HepG2 (cell line): ENCODE measurements around the gene DSCAML1. TPM values are rescaled to one million over a fixed set of nuclear protein-coding genes. Genes with fewer than 3 reads are reported as not detected.
A peak's percentile ranks its signal among the peaks of the same experiment; 100 is the strongest.

Source experiments
- ATAC-seq: fragments of 200-7000 bp; cut with Tn5 transposase; 3 replicates; pipeline ENCODE4 v1.9.1; 2020; ENCODE audit warnings: mild to moderate bottlenecking, moderate library complexity
- BruUV-seq: library from RNA; stranded (reverse); fragments of 400-500 nt; replicated peaks from 2 replicates; lab custom pipeline; 2021; lab: Mats Ljungman, UMichigan
- CTCF ChIA-PET: fragments of 300-600 bp; formaldehyde crosslinking; extraction: SDS; loops from one replicate; lab custom pipeline; 2021; ENCODE audit warnings: low total read pairs, inconsistent platforms, low intra/inter-chr PET ratio; lab: Yijun Ruan, JAX
- POLR2A ChIA-PET: fragments of 350-600 bp; sonication (Branson Sonifier 250); formaldehyde crosslinking; loops from one replicate; lab custom pipeline; 2020; ENCODE audit warnings: antibody characterized with exemption, inconsistent platforms; lab: Yijun Ruan, JAX
- DNase-seq: peaks from one replicate; pipeline ENCODE4 v3.0.0-alpha.2; 2015; ENCODE audit warnings: low spot score
- FAIRE-seq: peaks from 3 replicates; lab custom pipeline; 2011; peaks lifted over from hg19 to GRCh38; lab: Jason Lieb, UNC
- H2AFZ ChIP-seq: one replicate; pipeline ENCODE4 v1.6.1; 2011; ENCODE audit warnings: low read length, inconsistent platforms
- H3K27ac ChIP-seq: fragments of 300-600 bp; 3 replicates; pipeline ENCODE4 v1.8.0; 2011; ENCODE audit warnings: mixed run types, mild to moderate bottlenecking, mixed read lengths, low read length, inconsistent platforms; ENCODE audit not compliant: insufficient read depth; ENCODE audit errors: extremely low read length
- H3K27me3 ChIP-seq, 2 experiments: fragments of 200-600 bp in 1 of 2; 2 replicates in 1 of 2; 3 replicates in 1 of 2; pipeline versions ENCODE4 v1.6.0 to v1.8.0; 2011; ENCODE audit warnings: low read length in 2 of 2, mild to moderate bottlenecking in 2 of 2, moderate library complexity in 2 of 2, inconsistent platforms in 1 of 2; ENCODE audit not compliant: insufficient read depth in 2 of 2, control insufficient read depth in 1 of 2
- H3K36me3 ChIP-seq, 2 experiments: fragments of 200-600 bp in 1 of 2; replicated peaks in 1 of 2; 2 replicates in 1 of 2; 3 replicates in 1 of 2; pipeline versions ENCODE4 v1.5.1 to v1.8.0; 2011; ENCODE audit warnings: low read length in 2 of 2, inconsistent platforms in 1 of 2; ENCODE audit not compliant: insufficient read depth in 2 of 2, control insufficient read depth in 1 of 2
- H3K4me1 ChIP-seq: 2 replicates; pipeline ENCODE4 v1.5.1; 2012; ENCODE audit warnings: low read length, inconsistent platforms; ENCODE audit not compliant: insufficient read depth
- H3K4me2 ChIP-seq: 2 replicates; pipeline ENCODE4 v1.6.0; 2011; ENCODE audit warnings: low read depth, low read length, inconsistent platforms
- H3K4me3 ChIP-seq, 3 experiments: fragments of 200-600 bp in 1 of 3; sonication (generic), shearing (Covaris generic) in 1 of 3; replicated peaks in 1 of 3; 2 replicates each; pipeline ENCODE4 v1.5.1; 2011 to 2016; ENCODE audit warnings: low read length in 3 of 3, inconsistent platforms in 2 of 3, low read depth in 2 of 3, mild to moderate bottlenecking in 2 of 3, control low read depth in 1 of 3, mixed read lengths in 1 of 3; ENCODE audit not compliant: insufficient read depth in 1 of 3
- H3K79me2 ChIP-seq: one replicate; pipeline ENCODE4 v1.6.1; 2011; ENCODE audit warnings: low read length, inconsistent platforms; ENCODE audit not compliant: insufficient read depth
- H3K9ac ChIP-seq: 2 replicates; pipeline ENCODE4 v1.6.0; 2011; ENCODE audit warnings: mild to moderate bottlenecking, low read depth, low read length, inconsistent platforms; ENCODE audit not compliant: insufficient read depth
- H3K9me3 ChIP-seq: 2 replicates; pipeline ENCODE4 v1.5.1; 2012; ENCODE audit warnings: mild to moderate bottlenecking, low read length
- H4K20me1 ChIP-seq: 2 replicates; pipeline ENCODE4 v1.6.0; 2011; ENCODE audit warnings: inconsistent platforms, mild to moderate bottlenecking, low read length, moderate library complexity; ENCODE audit not compliant: insufficient read depth
- BCLAF1 ChIP-seq: fragments of 450-650 bp; IDR thresholded peaks from 2 replicates; pipeline ENCODE4 v1.6.1; 2017; ENCODE audit warnings: mild to moderate bottlenecking
- EED ChIP-seq: sonication (generic); formaldehyde crosslinking; IDR thresholded peaks from 2 replicates; pipeline ENCODE4 v1.5.0; 2020; ENCODE audit warnings: mild to moderate bottlenecking, missing genetic modification reagents
- ETV5 ChIP-seq: IDR thresholded peaks from 2 replicates; pipeline ENCODE4 v1.6.1; 2018; ENCODE audit warnings: missing biosample characterization, missing genetic modification reagents, inconsistent platforms, borderline replicate concordance
- FOXK2 ChIP-seq: fragments of 450-650 bp; IDR thresholded peaks from 2 replicates; pipeline ENCODE4 v1.6.1; 2016
- GABPB1 ChIP-seq: IDR thresholded peaks from 2 replicates; pipeline ENCODE4 v1.6.1; 2016; ENCODE audit warnings: mild to moderate bottlenecking, missing genetic modification reagents, moderate library complexity, missing compliant biosample characterization
- NR2F6 ChIP-seq, 2 experiments: IDR thresholded peaks; 2 replicates each; pipeline ENCODE4 v1.6.1; 2016; ENCODE audit warnings: antibody characterized with exemption in 1 of 2, mild to moderate bottlenecking in 1 of 2
- PAXIP1 ChIP-seq: sonication (generic); formaldehyde crosslinking; conservative IDR thresholded peaks from 2 replicates; pipeline ENCODE4 v1.4.0; 2020; ENCODE audit warnings: mild to moderate bottlenecking, missing genetic modification reagents, moderate library complexity
- PHF21A ChIP-seq: sonication (generic); formaldehyde crosslinking; IDR thresholded peaks from 2 replicates; pipeline ENCODE4 v1.5.0; 2020; ENCODE audit warnings: mild to moderate bottlenecking, missing genetic modification reagents
- SALL1 ChIP-seq: sonication (generic); formaldehyde crosslinking; IDR thresholded peaks from 2 replicates; pipeline ENCODE4 v1.8.0; 2022; ENCODE audit warnings: mild to moderate bottlenecking, missing genetic modification reagents
- SPEN ChIP-seq: sonication (generic); formaldehyde crosslinking; IDR thresholded peaks from 2 replicates; pipeline ENCODE4 v1.5.1; 2020; ENCODE audit warnings: low read depth, mild to moderate bottlenecking, missing genetic modification reagents
- ZBTB25 ChIP-seq: IDR thresholded peaks from 2 replicates; pipeline ENCODE4 v1.6.1; 2018; ENCODE audit warnings: missing genetic modification reagents
- ZNF431 ChIP-seq: sonication (generic); formaldehyde crosslinking; IDR thresholded peaks from 2 replicates; pipeline ENCODE4 v1.9.0; 2022; ENCODE audit warnings: missing genetic modification reagents, low read depth, mild to moderate bottlenecking, borderline replicate concordance
- ZNF512 ChIP-seq: sonication (generic); formaldehyde crosslinking; IDR thresholded peaks from 2 replicates; pipeline ENCODE4 v1.4.0; 2020; ENCODE audit warnings: mild to moderate bottlenecking, missing genetic modification reagents
- ZNF790 ChIP-seq: sonication (generic); formaldehyde crosslinking; IDR thresholded peaks from 2 replicates; pipeline ENCODE4 v1.8.0; 2022; ENCODE audit warnings: missing genetic modification reagents, mild to moderate bottlenecking, borderline replicate concordance
- ZNF878 ChIP-seq: sonication (generic); formaldehyde crosslinking; IDR thresholded peaks from 2 replicates; pipeline ENCODE4 v1.8.1; 2023; ENCODE audit warnings: mild to moderate bottlenecking, missing genetic modification reagents, moderate library complexity
- WGBS: methylation state at CpG from one replicate; pipeline ENCODE4 v1.1.6; 2017; ENCODE audit warnings: low lambda C conversion rate; 5-methylcytosine and 5-hydroxymethylcytosine counted together
- in situ Hi-C: cut with HindIII; loops from 2 replicates; pipeline ENCODE4 v1.10.0; 2017; ENCODE audit warnings: low pct_unique_long_range_greater_than_20kb; ENCODE audit not compliant: extremely low pct_ligation_motif_present
- intact Hi-C: fragments of 100-400 bp; cut with micrococcal nuclease; formaldehyde crosslinking; loops from one replicate; pipeline ENCODE4 v1.10.0; 2022; ENCODE audit not compliant: unreplicated experiment
- polyA plus RNA-seq, 8 experiments: library from polyadenylated mRNA; depleted of rRNA in 3 of 8; stranded (reverse) in 7 of 8; unstranded in 1 of 8; fragments of >200 nt; fragmentation: Illumina TruSeq in 4 of 8; extraction: Trizol in 4 of 8; gene quantifications; 2 replicates each; pipeline versions ENCODE4 v1.2.1 to v1.2.3, GENCODE V29; 2011 to 2016; ENCODE audit warnings: low read depth in 4 of 8, missing spikeins in 1 of 8, mixed read lengths in 1 of 8; ENCODE audit not compliant: insufficient read depth in 1 of 8
- total RNA-seq, 5 experiments: library from RNA; depleted of rRNA; stranded (reverse); fragments of >200 nt; fragmentation: Illumina TruSeq; extraction: Trizol; gene quantifications; 2 replicates each; pipeline ENCODE4 v1.2.3, GENCODE V29; 2016; ENCODE audit warnings: low read depth in 1 of 5

The DSCAML1 gene
- total and polyA plus RNA-seq, 2 of the 13 experiments (the other 11 are each of a cell fraction or from before 2014, with no cell fraction given) = 0.29 to 0.40 TPM

- peak; percentile 12 for FAIRE-seq
- H3K4me2 ChIP-seq = peak overlapping the region; percentile 80
- H3K9ac ChIP-seq = no peak overlapping the region
- no peaks in the 10 kb centered on the region; a peak in 1 of 5 replicates for H3K27me3 ChIP-seq
- WGBS = 32% methylated on average over 11 of the region's 14 CpGs
- H3K4me1 ChIP-seq = peaks cover 31% of the 10 kb centered on the region
- H3K4me3 ChIP-seq = peak overlapping the region; percentile 2 to 53 (median 6); a peak in 3 of 6 replicates
- H3K36me3 ChIP-seq = no peaks in the 10 kb centered on the region
- H2AFZ ChIP-seq = no peak overlapping the region
- H3K27ac ChIP-seq = no peak overlapping the region
- DNase-seq = peak; percentile 7
- ChIA-PET POLR2A (no interaction called here), CTCF (no interaction called here)
- BruUV-seq = no TSS peak
- peak; percentile 49 for ATAC-seq
- no peaks in the 10 kb centered on the region for H3K9me3 ChIP-seq
- in situ Hi-C loops = no loop called here
- intact Hi-C loops = no loop called here
- H4K20me1 ChIP-seq = no peaks in the 10 kb centered on the region
- no peaks in the 10 kb centered on the region for H3K79me2 ChIP-seq
- TF ChIP-seq ZNF512 (CRISPR knock-in tag) = no peak
- no peak for TF ChIP-seq EED (CRISPR knock-in tag)
- TF ChIP-seq SALL1 (CRISPR knock-in tag) = peak; percentile 22
- TF ChIP-seq ZBTB25 (CRISPR knock-in tag) = no peak
- no peak for TF ChIP-seq ZNF878 (CRISPR knock-in tag)
- no peak for TF ChIP-seq ZNF790 (CRISPR knock-in tag)
- peak; percentile 53 for TF ChIP-seq GABPB1 (CRISPR knock-in tag)
- TF ChIP-seq ETV5 (CRISPR knock-in tag) = peak; percentile 56; the same call in 1 of the 2 replicates
- no peak for TF ChIP-seq FOXK2
- TF ChIP-seq BCLAF1 = no peak
- peak; percentile 38 for TF ChIP-seq NR2F6 (IDR thresholded peaks at IDR 0.05)
- peak; percentile 35; the same call in 1 of the 2 replicates for TF ChIP-seq NR2F6 (CRISPR knock-in tag; IDR thresholded peaks at IDR 0.05)
- 0 out of 2 replicates have a peak, but pooled peaks have one; percentile 10 for TF ChIP-seq PHF21A (CRISPR knock-in tag)
- TF ChIP-seq SPEN (CRISPR knock-in tag) = peak; percentile 13; the same call in 1 of the 2 replicates
- TF ChIP-seq ZNF431 (CRISPR knock-in tag) = 0 out of 2 replicates have a peak, but pooled peaks have one; percentile 31
- peak; percentile 59 for TF ChIP-seq PAXIP1
These were observed 285.0 kb downstream of the DSCAML1 start for GRCh38 chr11:117511931-117512539.
